Spinal cord (tissue), 10 donors: ENCODE measurements around the gene MPV17L2. TPM values are rescaled to one million over a fixed set of nuclear protein-coding genes. Genes with fewer than 3 reads are reported as not detected.
"Not testable (repeated sequence)": the region's sequence is repeated elsewhere in the genome, so short reads cannot be mapped to it uniquely, and the experiment has no call there.

Experiments
- DNase-seq, 6 donors: peaks; one replicate each; pipeline versions ENCODE4 v3.0.0 to v3.0.0-alpha.2; 2013 to 2015; ENCODE audit warnings: low spot score in 6 of 6, low read depth in 4 of 6
- H3K27ac ChIP-seq: one replicate; pipeline ENCODE4 v1.5.1; 2013; ENCODE audit warnings: low read depth, low read length, control low read depth
- H3K27me3 ChIP-seq: one replicate; pipeline ENCODE4 v1.6.1; 2013; ENCODE audit warnings: low read length; ENCODE audit not compliant: control insufficient read depth, insufficient read depth
- H3K36me3 ChIP-seq: one replicate; pipeline ENCODE4 v1.6.1; 2013; ENCODE audit warnings: low read length; ENCODE audit not compliant: control insufficient read depth, insufficient read depth
- H3K4me1 ChIP-seq: one replicate; pipeline ENCODE4 v1.6.1; 2013; ENCODE audit warnings: low read length; ENCODE audit not compliant: control insufficient read depth, insufficient read depth
- H3K4me3 ChIP-seq: one replicate; pipeline ENCODE4 v1.5.1; 2013; ENCODE audit warnings: low read depth, low read length, control low read depth
- H3K9me3 ChIP-seq: one replicate; pipeline ENCODE4 v1.6.1; 2013; ENCODE audit warnings: low read length; ENCODE audit not compliant: control insufficient read depth, insufficient read depth
- WGBS: methylation state at CpG from one replicate; pipeline ENCODE4 v1.1.5; 2013; ENCODE audit warnings: missing lambda C conversion rate; ENCODE audit not compliant: insufficient coverage; 5-methylcytosine and 5-hydroxymethylcytosine counted together
- polyA plus RNA-seq, 2 donors: library from polyadenylated mRNA; unstranded; fragments of 120-200 nt; gene quantifications; one replicate each; pipeline ENCODE4 v1.2.1, GENCODE V29; 2013; ENCODE audit not compliant: insufficient read length in 2 of 2
- total RNA-seq, 2 donors: library from RNA; depleted of rRNA in 1 of 2; stranded (reverse); fragments of 120-200 nt in 1 of 2; fragments of >200 nt in 1 of 2; gene quantifications; one replicate each; pipeline versions ENCODE4 v1.2.3 to v1.2.4, GENCODE V29; 2013 to 2014
- donor health status: healthy.

The MPV17L2 gene
- total and polyA plus RNA-seq, 4 donors = 4.7 to 14.7 (median 12.1) TPM

GRCh38 chr19:18208098-18208951 lies 15.3 kb downstream of the MPV17L2 start:
- H3K36me3 ChIP-seq = peaks cover 3% of the 10 kb centered on the region
- H3K27me3 ChIP-seq = peaks cover 7% of the 10 kb centered on the region
- H3K27ac ChIP-seq = no peak overlapping the region
- peaks cover 23% of the 10 kb centered on the region for H3K4me1 ChIP-seq
- DNase-seq = no peak
- no peak overlapping the region for H3K4me3 ChIP-seq
- 28% methylated on average over 16 of the region's 32 CpGs for WGBS
- H3K9me3 ChIP-seq = no peaks in the 10 kb centered on the region

GRCh38 chr19:18209912-18210311 lies 16.9 kb downstream of the MPV17L2 start:
- H3K9me3 ChIP-seq, H3K27ac ChIP-seq, DNase-seq, H3K4me3 ChIP-seq, H3K27me3 ChIP-seq, H3K36me3 ChIP-seq: not testable (repeated sequence)
- WGBS = 100% methylated on average over 2 of the region's 5 CpGs
- H3K4me1 ChIP-seq = peaks cover 13% of the 10 kb centered on the region

GRCh38 chr19:18211683-18212082 lies 18.7 kb downstream of the MPV17L2 start:
- H3K4me1 ChIP-seq = no peaks in the 10 kb centered on the region
- H3K9me3 ChIP-seq = no peaks in the 10 kb centered on the region
- H3K27ac ChIP-seq = no peak overlapping the region
- peaks cover 7% of the 10 kb centered on the region for H3K27me3 ChIP-seq
- no peak for DNase-seq
- no peak overlapping the region for H3K4me3 ChIP-seq
- peaks cover 3% of the 10 kb centered on the region for H3K36me3 ChIP-seq
- 85% methylated on average over 14 of the region's 14 CpGs for WGBS

- Histone ChIP-seq H3K4me3 (no peak overlapping the region), H3K27me3 (peaks cover 6% of the 10 kb centered on the region), H3K27ac (no peak overlapping the region), H3K4me1 (no peaks in the 10 kb centered on the region), H3K9me3 (no peaks in the 10 kb centered on the region), H3K36me3 (peaks cover 5% of the 10 kb centered on the region)
- WGBS = 67% methylated on average over 4 of the region's 7 CpGs
- no peak for DNase-seq
Measured at GRCh38 chr19:18214779-18215433, 21.9 kb downstream of the MPV17L2 start.

- 96% methylated on average over 6 of the region's 8 CpGs for WGBS
- Histone ChIP-seq H3K4me3 (no peak overlapping the region), H3K27me3 (peaks cover 18% of the 10 kb centered on the region), H3K4me1 (no peaks in the 10 kb centered on the region), H3K36me3 (peaks cover 3% of the 10 kb centered on the region), H3K9me3 (no peaks in the 10 kb centered on the region), H3K27ac (no peak overlapping the region)
- DNase-seq = no peak
Measured at GRCh38 chr19:18216789-18217188, 23.8 kb downstream of the MPV17L2 start.

GRCh38 chr19:18218159-18218558 lies 25.1 kb downstream of the MPV17L2 start:
- peaks cover 19% of the 10 kb centered on the region for H3K27me3 ChIP-seq
- H3K36me3 ChIP-seq = peaks cover 3% of the 10 kb centered on the region
- H3K27ac ChIP-seq = no peak overlapping the region
- no peak for DNase-seq
- no peak overlapping the region for H3K4me3 ChIP-seq
- H3K4me1 ChIP-seq = no peaks in the 10 kb centered on the region
- H3K9me3 ChIP-seq = no peaks in the 10 kb centered on the region
- WGBS = 89% methylated on average over 17 of the region's 17 CpGs

GRCh38 chr19:18218600-18218999 lies 25.6 kb downstream of the MPV17L2 start:
- DNase-seq = no peak
- Histone ChIP-seq H3K4me3 (no peak overlapping the region), H3K4me1 (no peaks in the 10 kb centered on the region), H3K36me3 (peaks cover 3% of the 10 kb centered on the region), H3K27me3 (peaks cover 19% of the 10 kb centered on the region), H3K9me3 (no peaks in the 10 kb centered on the region), H3K27ac (no peak overlapping the region)
- WGBS = no CpG with 5 or more reads among the region's 3 CpGs

- H3K9me3 ChIP-seq = no peaks in the 10 kb centered on the region
- no peak overlapping the region for H3K4me3 ChIP-seq
- DNase-seq = no peak
- peaks cover 3% of the 10 kb centered on the region for H3K36me3 ChIP-seq
- peaks cover 15% of the 10 kb centered on the region for H3K4me1 ChIP-seq
- H3K27ac ChIP-seq = no peak overlapping the region
- H3K27me3 ChIP-seq = peaks cover 31% of the 10 kb centered on the region
- 63% methylated on average over 28 of the region's 28 CpGs for WGBS
Measured at GRCh38 chr19:18219911-18220631, 27.1 kb downstream of the MPV17L2 start.

GRCh38 chr19:18220632-18221275 lies 27.7 kb downstream of the MPV17L2 start:
- no peak overlapping the region for H3K27ac ChIP-seq
- H3K9me3 ChIP-seq = no peaks in the 10 kb centered on the region
- H3K4me1 ChIP-seq = peaks cover 21% of the 10 kb centered on the region
- peaks cover 38% of the 10 kb centered on the region for H3K27me3 ChIP-seq
- DNase-seq = no peak
- H3K36me3 ChIP-seq = peaks cover 3% of the 10 kb centered on the region
- H3K4me3 ChIP-seq = no peak overlapping the region
- WGBS = 3% methylated on average over 18 of the region's 33 CpGs
